ENCODE measurements around the gene CFAP126.
A peak's percentile ranks its signal among the peaks of the same experiment; 100 is the strongest.
"Not testable (repeated sequence)": the region's sequence is repeated elsewhere in the genome, so short reads cannot be mapped to it uniquely, and the experiment has no call there.

Gene CFAP126

GRCh38 chr1:161367684-161368400 lies at the start of gene CFAP126:
CFAP126 (minus strand) TSS chr1:161367876; CDS start chr1:161367868, 8 bp downstream.
- peak; percentile 89 for DNase-seq (ENCODE audit: low spot score)

GRCh38 chr1:161413050-161413449 lies 45.4 kb upstream of the CFAP126 start:
- DNase-seq (ENCODE audit: low spot score): not testable (repeated sequence)

GRCh38 chr1:161410636-161410970 lies 42.9 kb upstream of the CFAP126 start:
- DNase-seq (ENCODE audit: low spot score): not testable (repeated sequence)

GRCh38 chr1:161409848-161410635 lies 42.4 kb upstream of the CFAP126 start:
- not testable (repeated sequence) for DNase-seq (ENCODE audit: low spot score)

GRCh38 chr1:161408429-161409052 lies 40.9 kb upstream of the CFAP126 start:
- no peak for DNase-seq (ENCODE audit: low spot score)

GRCh38 chr1:161407451-161407985 lies 39.8 kb upstream of the CFAP126 start:
- no peak for DNase-seq (ENCODE audit: low spot score)

- DNase-seq (ENCODE audit: low spot score): not testable (repeated sequence)
Observed at GRCh38 chr1:161406551-161406950, 38.9 kb upstream of the CFAP126 start.

- DNase-seq (ENCODE audit: low spot score): no peak
Observed at GRCh38 chr1:161404051-161404597, 36.4 kb upstream of the CFAP126 start.

- DNase-seq (ENCODE audit: low spot score): no peak
Observed at GRCh38 chr1:161402446-161402845, 34.8 kb upstream of the CFAP126 start.

GRCh38 chr1:161399257-161399998 lies 31.8 kb upstream of the CFAP126 start:
- peak; percentile 93 for DNase-seq (ENCODE audit: low spot score)

GRCh38 chr1:161398900-161399256 lies 31.2 kb upstream of the CFAP126 start:
- DNase-seq (ENCODE audit: low spot score): no peak

- not testable (repeated sequence) for DNase-seq (ENCODE audit: low spot score)
Observed at GRCh38 chr1:161397038-161397437, 29.4 kb upstream of the CFAP126 start.

GRCh38 chr1:161393151-161393550 lies 25.5 kb upstream of the CFAP126 start:
- DNase-seq (ENCODE audit: low spot score): no peak

GRCh38 chr1:161391611-161392010 lies 23.9 kb upstream of the CFAP126 start:
- DNase-seq (ENCODE audit: low spot score): no peak

- DNase-seq (ENCODE audit: low spot score): not testable (repeated sequence)
Observed at GRCh38 chr1:161391136-161391535, 23.5 kb upstream of the CFAP126 start.

- DNase-seq (ENCODE audit: low spot score): no peak
Observed at GRCh38 chr1:161390559-161390858, 22.8 kb upstream of the CFAP126 start.

GRCh38 chr1:161389691-161390558 lies 22.2 kb upstream of the CFAP126 start:
- peak; percentile 99 for DNase-seq (ENCODE audit: low spot score)

- not testable (repeated sequence) for DNase-seq (ENCODE audit: low spot score)
Observed at GRCh38 chr1:161389158-161389557, 21.5 kb upstream of the CFAP126 start.

GRCh38 chr1:161388639-161389038 lies 21.0 kb upstream of the CFAP126 start:
- DNase-seq (ENCODE audit: low spot score): no peak

- DNase-seq (ENCODE audit: low spot score): peak; percentile 61
Observed at GRCh38 chr1:161382214-161383019, 14.7 kb upstream of the CFAP126 start.
